ENCODE results near the gene C1D.

GRCh38 chr2:68043695-68044094, 19.1 kb downstream of the C1D start:
- TF ChIP-seq CTCF (IDR thresholded peaks at IDR 0.05): no peak
- TF ChIP-seq POLR2A (IDR thresholded peaks at IDR 0.05): no peak

All from thyroid gland (tissue), 4 donors.